NCI-H1694 treated with DMSO at 0.1 percent for 48 hours (cell line): ENCODE results near the gene KIF17.

ENCODE experiments used
- DNase-seq: peaks from one replicate; lab custom pipeline; 2025; lab: John Stamatoyannopoulos, UW

The KIF17 gene

GRCh38 chr1:20710469-20711284 is 7.1 kb downstream of the KIF17 start:
- no peak for DNase-seq

GRCh38 chr1:20709868-20710267 is 7.9 kb downstream of the KIF17 start:
- DNase-seq, result no peak

- no peak for DNase-seq
Observed at GRCh38 chr1:20708891-20709290, 8.9 kb downstream of the KIF17 start.

GRCh38 chr1:20708057-20708456 is 9.8 kb downstream of the KIF17 start:
- no peak for DNase-seq

GRCh38 chr1:20706841-20707240 is 11.0 kb downstream of the KIF17 start:
- DNase-seq, result no peak

GRCh38 chr1:20705203-20705755 is 12.5 kb downstream of the KIF17 start:
- DNase-seq, result peak; percentile 24

- no peak for DNase-seq
Observed at GRCh38 chr1:20704390-20705202, 13.2 kb downstream of the KIF17 start.

GRCh38 chr1:20703124-20703756 is 14.6 kb downstream of the KIF17 start:
- DNase-seq, result no peak

GRCh38 chr1:20702416-20702815 is 15.4 kb downstream of the KIF17 start:
- no peak for DNase-seq

GRCh38 chr1:20701847-20702246 is 16.0 kb downstream of the KIF17 start:
- no peak for DNase-seq

- no peak for DNase-seq
Observed at GRCh38 chr1:20701446-20701845, 16.4 kb downstream of the KIF17 start.

- no peak for DNase-seq
Observed at GRCh38 chr1:20700636-20701215, 17.1 kb downstream of the KIF17 start.

- no peak for DNase-seq
Observed at GRCh38 chr1:20699558-20699957, 18.2 kb downstream of the KIF17 start.

GRCh38 chr1:20698195-20698910 is 19.5 kb downstream of the KIF17 start:
- DNase-seq, result no peak

GRCh38 chr1:20697563-20697962 is 20.2 kb downstream of the KIF17 start:
- DNase-seq, result no peak

- DNase-seq, result peak; percentile 86
Observed at GRCh38 chr1:20696397-20697333, 21.1 kb downstream of the KIF17 start.

- DNase-seq, result no peak
Observed at GRCh38 chr1:20695515-20695914, 22.3 kb downstream of the KIF17 start.

GRCh38 chr1:20693623-20694022 is 24.2 kb downstream of the KIF17 start:
- DNase-seq, result no peak

- no peak for DNase-seq
Observed at GRCh38 chr1:20691872-20692271, 25.9 kb downstream of the KIF17 start.

- DNase-seq, result no peak
Observed at GRCh38 chr1:20689645-20690056, 28.2 kb downstream of the KIF17 start.
